Astrocyte of the spinal cord (primary cell): ENCODE results near the gene THRAP3.

Experiments
- DNase-seq: peaks from one replicate; pipeline ENCODE4 v3.0.0; 2011; ENCODE audit warnings: low read depth, low spot score
- H3K4me3 ChIP-seq: 2 replicates; pipeline ENCODE4 v1.5.1; 2011; ENCODE audit warnings: low read depth, mild to moderate bottlenecking, low read length, moderate library complexity
- in situ Hi-C: cut with HindIII; loops from 2 replicates; pipeline ENCODE4 v1.10.0; 2017; ENCODE audit warnings: low sequenced_read_pairs
- TF ChIP-seq, protein P1 (sequence below): IDR thresholded peaks from 2 replicates; pipeline ENCODE4 v1.5.1; 2012; ENCODE audit warnings: low read depth, mild to moderate bottlenecking, low read length, inconsistent platforms

Gene THRAP3

DNA sequence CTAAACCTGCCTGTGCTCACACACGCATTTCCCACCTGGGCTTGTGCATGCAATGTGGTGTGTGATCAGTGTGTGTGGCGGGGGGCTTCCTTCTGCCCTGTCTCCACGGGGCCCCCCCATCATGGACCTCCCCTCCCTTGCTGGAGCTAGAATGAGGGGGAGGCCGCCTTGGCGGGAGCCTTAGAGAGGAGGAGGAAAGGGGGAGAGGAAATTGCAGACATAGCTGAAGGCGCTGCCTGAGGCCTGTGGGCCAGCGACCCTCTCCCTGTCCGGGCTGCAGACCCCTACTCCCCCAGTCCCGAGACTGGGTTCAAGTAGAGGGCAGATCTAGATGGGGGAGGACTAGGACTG, 100.1 kb downstream of the THRAP3 start:
- TF ChIP-seq, protein P1, sequence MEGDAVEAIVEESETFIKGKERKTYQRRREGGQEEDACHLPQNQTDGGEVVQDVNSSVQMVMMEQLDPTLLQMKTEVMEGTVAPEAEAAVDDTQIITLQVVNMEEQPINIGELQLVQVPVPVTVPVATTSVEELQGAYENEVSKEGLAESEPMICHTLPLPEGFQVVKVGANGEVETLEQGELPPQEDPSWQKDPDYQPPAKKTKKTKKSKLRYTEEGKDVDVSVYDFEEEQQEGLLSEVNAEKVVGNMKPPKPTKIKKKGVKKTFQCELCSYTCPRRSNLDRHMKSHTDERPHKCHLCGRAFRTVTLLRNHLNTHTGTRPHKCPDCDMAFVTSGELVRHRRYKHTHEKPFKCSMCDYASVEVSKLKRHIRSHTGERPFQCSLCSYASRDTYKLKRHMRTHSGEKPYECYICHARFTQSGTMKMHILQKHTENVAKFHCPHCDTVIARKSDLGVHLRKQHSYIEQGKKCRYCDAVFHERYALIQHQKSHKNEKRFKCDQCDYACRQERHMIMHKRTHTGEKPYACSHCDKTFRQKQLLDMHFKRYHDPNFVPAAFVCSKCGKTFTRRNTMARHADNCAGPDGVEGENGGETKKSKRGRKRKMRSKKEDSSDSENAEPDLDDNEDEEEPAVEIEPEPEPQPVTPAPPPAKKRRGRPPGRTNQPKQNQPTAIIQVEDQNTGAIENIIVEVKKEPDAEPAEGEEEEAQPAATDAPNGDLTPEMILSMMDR, result no peak
- in situ Hi-C loops, result no loop called here
- H3K4me3 ChIP-seq, result no peak overlapping the region

DNA sequence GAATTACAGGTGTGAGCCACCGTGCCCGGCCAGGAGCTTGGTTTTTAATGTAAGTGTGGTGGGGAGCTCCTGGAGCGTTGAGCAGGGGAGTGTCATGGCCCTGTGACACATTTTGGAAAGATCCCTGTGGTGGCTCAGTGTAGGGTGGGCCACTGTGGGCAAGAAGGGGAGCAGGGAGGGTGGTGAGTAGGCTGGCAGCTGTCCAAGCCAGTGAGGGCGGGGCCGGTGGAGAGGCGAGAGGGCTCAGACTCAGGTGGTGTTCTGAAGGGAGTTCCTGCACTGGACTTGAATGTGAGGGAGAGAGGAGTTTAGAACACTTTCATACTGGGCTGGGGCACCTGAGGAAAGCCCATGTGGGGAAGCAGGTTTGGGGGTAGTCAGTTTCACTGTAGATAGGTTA, 102.3 kb downstream of the THRAP3 start:
- H3K4me3 ChIP-seq, result no peak overlapping the region
- in situ Hi-C loops, result no loop called here
- TF ChIP-seq, protein P1, result no peak
- no peak for DNase-seq

More for the DNA sequence above, 100.1 kb downstream of the THRAP3 start:
- DNase-seq, result no peak

DNA sequence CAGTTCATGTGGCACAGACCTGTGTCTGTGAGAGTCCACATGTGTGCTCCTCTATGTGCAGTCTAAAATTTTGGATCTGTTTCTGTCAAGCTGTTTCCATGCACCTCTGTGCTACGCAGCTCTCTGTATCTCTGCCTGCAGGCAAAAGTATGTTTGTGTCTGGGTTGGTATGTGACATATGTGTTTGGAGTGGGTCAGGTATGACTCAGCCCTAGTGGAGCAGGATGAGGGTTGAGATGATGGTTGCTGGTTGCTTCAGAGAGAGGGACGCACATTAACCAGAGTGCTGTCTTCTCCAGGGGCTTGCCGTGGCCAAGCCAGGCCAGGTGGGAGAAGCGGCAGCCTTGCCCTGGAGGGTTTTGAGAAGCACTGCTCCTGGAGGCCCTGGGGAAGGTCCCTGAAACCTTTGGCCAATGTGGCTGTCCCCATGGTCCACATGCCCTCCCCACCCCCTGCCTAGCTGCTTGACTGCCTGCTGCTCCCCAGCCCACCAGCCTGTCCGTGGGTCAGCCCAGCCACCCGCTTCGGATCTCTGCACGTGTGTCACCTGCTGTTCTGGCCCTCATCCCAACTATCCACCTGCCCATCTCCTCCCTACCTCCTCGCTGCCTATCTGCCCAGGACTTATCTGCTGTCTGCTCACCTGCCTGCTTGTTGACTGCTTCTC, 103.3 kb downstream of the THRAP3 start:
- in situ Hi-C loops, result no loop called here
- DNase-seq, result peak; percentile 34
- TF ChIP-seq, protein P1, result no peak
- no peak overlapping the region for H3K4me3 ChIP-seq

DNA sequence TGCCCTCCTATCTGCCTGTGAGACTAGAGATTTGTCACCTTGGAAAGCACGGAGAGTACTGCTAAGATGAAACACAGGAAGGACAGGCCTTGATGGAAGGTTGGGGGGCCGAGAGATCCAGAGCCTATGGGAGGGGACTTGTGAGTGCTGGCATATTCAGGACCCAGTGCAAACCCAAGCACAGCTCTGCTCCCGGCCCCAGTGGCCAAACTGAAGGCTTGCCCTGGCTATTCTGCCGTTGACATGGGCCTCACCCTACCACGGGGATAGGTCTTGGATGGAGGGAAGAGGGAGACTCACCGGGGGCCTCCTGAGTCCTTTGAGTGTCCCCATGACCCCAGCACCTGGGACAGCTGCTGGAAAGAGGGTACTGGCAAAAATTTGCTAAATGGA, 103.8 kb downstream of the THRAP3 start:
- no peak overlapping the region for H3K4me3 ChIP-seq
- TF ChIP-seq, protein P1, result no peak
- no peak for DNase-seq
- in situ Hi-C loops, result no loop called here

DNA sequence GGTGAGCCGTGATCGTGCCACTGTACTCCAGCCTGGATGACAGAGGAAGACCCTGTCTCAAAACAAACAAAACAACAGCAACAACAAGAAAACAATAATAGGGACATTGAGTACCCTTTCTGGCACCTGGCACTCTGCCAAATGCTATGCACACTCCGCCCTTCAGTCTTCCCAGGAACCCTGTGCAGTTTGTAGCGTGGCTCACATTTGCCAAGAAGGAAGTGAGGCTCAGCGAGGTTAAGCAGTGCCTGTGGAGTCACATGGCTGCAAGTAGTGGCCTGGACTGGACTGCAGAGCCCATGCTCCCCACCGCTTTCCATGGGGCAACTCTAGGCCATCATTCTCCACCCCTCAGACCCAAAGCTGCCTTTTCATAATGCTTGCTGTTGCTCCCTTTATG, 104.5 kb downstream of the THRAP3 start:
- no peak for DNase-seq
- no peak overlapping the region for H3K4me3 ChIP-seq
- in situ Hi-C loops, result no loop called here
- TF ChIP-seq, protein P1, result no peak

DNA sequence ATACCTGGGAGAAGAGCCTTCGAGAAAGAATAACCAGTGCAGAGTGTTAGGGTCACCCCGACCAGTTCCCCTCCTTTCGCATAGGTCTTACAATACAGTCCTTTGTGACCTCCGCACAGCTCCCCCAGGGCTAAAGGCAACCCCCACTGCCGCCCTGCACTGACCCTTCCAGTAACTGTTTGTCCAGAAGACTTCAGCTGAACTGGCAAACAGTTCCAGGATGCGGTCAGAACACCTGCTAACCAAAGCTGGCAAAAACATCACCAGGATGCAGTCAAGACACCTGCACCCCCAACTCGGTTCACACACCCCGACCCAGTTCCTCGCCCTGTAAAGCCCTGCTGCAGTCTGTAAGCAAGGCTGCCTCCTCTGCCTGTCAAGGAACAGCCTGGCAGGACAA, 105.6 kb downstream of the THRAP3 start:
- H3K4me3 ChIP-seq, result no peak overlapping the region
- no peak for DNase-seq
- TF ChIP-seq, protein P1, result no peak
- in situ Hi-C loops, result no loop called here
